Keratinocyte (primary cell): ENCODE data around the gene MARCHF3. TPM values are rescaled to one million over a fixed set of nuclear protein-coding genes. Genes with fewer than 3 reads are reported as not detected.
A peak's percentile ranks its signal among the peaks of the same experiment; 100 is the strongest.

Experiments used
- DNase-seq: peaks from one replicate; pipeline ENCODE4 v3.0.0-alpha.2; 2011; ENCODE audit warnings: low read depth, missing footprints, low spot score
- FAIRE-seq: peaks from 2 replicates; lab custom pipeline; 2011; peaks lifted over from hg19 to GRCh38; lab: Jason Lieb, UNC
- H2AFZ ChIP-seq: 2 replicates; pipeline ENCODE4 v1.6.0; 2012; ENCODE audit warnings: low read length, control low read depth, inconsistent platforms; ENCODE audit not compliant: control insufficient read depth
- H3K27ac ChIP-seq: 2 replicates; pipeline ENCODE4 v1.5.1; 2011; ENCODE audit warnings: low read length; ENCODE audit not compliant: control insufficient read depth, insufficient read depth
- H3K27me3 ChIP-seq: 3 replicates; pipeline ENCODE4 v1.6.0; 2011; ENCODE audit warnings: low read length; ENCODE audit not compliant: control insufficient read depth, insufficient read depth; ENCODE audit errors: extremely low read depth
- H3K36me3 ChIP-seq, 2 experiments: 2 replicates in 1 of 2; 3 replicates in 1 of 2; pipeline ENCODE4 v1.5.1; 2011; ENCODE audit warnings: low read length in 2 of 2, mild to moderate bottlenecking in 1 of 2; ENCODE audit not compliant: control insufficient read depth in 2 of 2, insufficient read depth in 2 of 2; ENCODE audit errors: extremely low read depth in 1 of 2
- H3K4me1 ChIP-seq: 3 replicates; pipeline ENCODE4 v1.5.1; 2011; ENCODE audit warnings: low read length; ENCODE audit not compliant: control insufficient read depth, insufficient read depth; ENCODE audit errors: extremely low read depth
- H3K4me2 ChIP-seq: 3 replicates; pipeline ENCODE4 v1.6.0; 2011; ENCODE audit warnings: low read depth, low read length; ENCODE audit not compliant: control insufficient read depth, insufficient read depth; ENCODE audit errors: extremely low read depth
- H3K4me3 ChIP-seq, 3 experiments: fragments of 200-600 bp in 1 of 3; sonication (generic) in 1 of 3; 2 replicates in 2 of 3; 3 replicates in 1 of 3; pipeline ENCODE4 v1.5.1; 2011 to 2016; ENCODE audit warnings: low read length in 3 of 3, mild to moderate bottlenecking in 3 of 3, control low read depth in 2 of 3, inconsistent platforms in 1 of 3, low read depth in 1 of 3, mixed read lengths in 1 of 3, mixed run types in 1 of 3, moderate library complexity in 1 of 3; ENCODE audit not compliant: control insufficient read depth in 2 of 3, insufficient read depth in 2 of 3; ENCODE audit errors: extremely low read depth in 1 of 3
- H3K79me2 ChIP-seq: 2 replicates; pipeline ENCODE4 v1.6.0; 2012; ENCODE audit warnings: low read length; ENCODE audit not compliant: control insufficient read depth, insufficient read depth
- H3K9ac ChIP-seq: 3 replicates; pipeline ENCODE4 v1.6.0; 2011; ENCODE audit warnings: low read length; ENCODE audit not compliant: control insufficient read depth, insufficient read depth; ENCODE audit errors: extremely low read depth
- H3K9me1 ChIP-seq: 3 replicates; pipeline ENCODE4 v1.6.0; 2011; ENCODE audit warnings: low read length; ENCODE audit not compliant: control insufficient read depth, insufficient read depth; ENCODE audit errors: extremely low read depth
- H3K9me3 ChIP-seq: 2 replicates; pipeline ENCODE4 v1.5.1; 2012; ENCODE audit warnings: low read depth, low read length; ENCODE audit not compliant: control insufficient read depth
- H4K20me1 ChIP-seq: 3 replicates; pipeline ENCODE4 v1.6.0; 2011; ENCODE audit warnings: low read length; ENCODE audit not compliant: control insufficient read depth, insufficient read depth; ENCODE audit errors: extremely low read depth
- EZH2 ChIP-seq: IDR thresholded peaks from one replicate; pipeline ENCODE4 v1.6.1; 2012; ENCODE audit warnings: inconsistent platforms, mild to moderate bottlenecking, low read length, moderate library complexity
- dilution Hi-C: fragments of 300-500 bp; cut with MboI; formaldehyde crosslinking; loops from one replicate; pipeline ENCODE4 v1.7.0; 2020; ENCODE audit warnings: low sequenced_read_pairs; ENCODE audit not compliant: extremely low pct_ligation_motif_present
- polyA plus RNA-seq, 5 experiments: library from polyadenylated mRNA; depleted of rRNA in 3 of 5; stranded (reverse) in 3 of 5; stranded (forward) in 1 of 5; unstranded in 1 of 5; fragments of >200 nt; gene quantifications; 1 replicate in 1 of 5; 2 replicates in 3 of 5; 3 replicates in 1 of 5; pipeline versions ENCODE4 v1.2.1 to v1.2.3, GENCODE V29; 2011 to 2012; ENCODE audit warnings: missing spikeins in 2 of 5, low read depth in 1 of 5, low replicate concordance in 1 of 5
- TF ChIP-seq, protein P1 (sequence below), 3 experiments: IDR thresholded peaks in 1 of 3; conservative IDR thresholded peaks in 1 of 3; optimal IDR thresholded peaks in 1 of 3; 2 replicates in 2 of 3; 3 replicates in 1 of 3; pipeline versions ENCODE3 to v1.5.1; 2011; ENCODE audit warnings: low read length in 3 of 3, mild to moderate bottlenecking in 3 of 3, moderate library complexity in 2 of 3, control low read depth in 1 of 3, inconsistent platforms in 1 of 3; ENCODE audit not compliant: insufficient read depth in 2 of 3; ENCODE audit errors: extremely low read depth in 1 of 3

MARCHF3 gene
- polyA plus RNA-seq, 1 donor (not counting 4 experiments of a cell fraction or from before 2014, with no cell fraction given), result 0.45 TPM

DNA sequence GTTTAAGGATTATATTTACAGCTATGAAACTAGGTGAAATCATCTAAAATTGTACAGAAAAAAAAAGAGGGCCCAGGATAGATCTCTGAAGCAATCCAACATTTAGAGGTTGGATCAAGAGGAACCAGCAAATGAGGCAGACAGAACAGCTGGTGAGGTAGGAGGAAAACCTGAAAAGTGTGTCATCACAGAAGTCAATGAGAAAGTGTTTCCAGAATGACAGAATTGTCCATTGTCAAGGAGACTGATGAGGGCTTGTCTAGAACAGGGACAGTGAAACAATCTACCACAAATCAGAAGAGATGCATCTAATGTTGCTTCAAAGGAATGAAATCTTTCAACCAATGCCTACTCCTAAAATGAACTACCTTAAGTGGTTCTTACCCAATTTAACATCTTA is 36.4 kb upstream of the MARCHF3 start:
- Histone ChIP-seq H4K20me1 (no peaks in the 10 kb centered on the region), H3K4me1 (no peaks in the 10 kb centered on the region), H3K4me3 (no peak overlapping the region), H2AFZ (no peak overlapping the region), H3K27me3 (no peaks in the 10 kb centered on the region), H3K9me1 (no peaks in the 10 kb centered on the region), H3K4me2 (no peak overlapping the region), H3K79me2 (no peaks in the 10 kb centered on the region), H3K27ac (no peak overlapping the region), H3K36me3 (no peaks in the 10 kb centered on the region), H3K9me3 (no peaks in the 10 kb centered on the region), H3K9ac (no peak overlapping the region)
- DNase-seq, result no peak
- dilution Hi-C loops, result no loop called here
- no peak for TF ChIP-seq EZH2
- TF ChIP-seq, protein P1, sequence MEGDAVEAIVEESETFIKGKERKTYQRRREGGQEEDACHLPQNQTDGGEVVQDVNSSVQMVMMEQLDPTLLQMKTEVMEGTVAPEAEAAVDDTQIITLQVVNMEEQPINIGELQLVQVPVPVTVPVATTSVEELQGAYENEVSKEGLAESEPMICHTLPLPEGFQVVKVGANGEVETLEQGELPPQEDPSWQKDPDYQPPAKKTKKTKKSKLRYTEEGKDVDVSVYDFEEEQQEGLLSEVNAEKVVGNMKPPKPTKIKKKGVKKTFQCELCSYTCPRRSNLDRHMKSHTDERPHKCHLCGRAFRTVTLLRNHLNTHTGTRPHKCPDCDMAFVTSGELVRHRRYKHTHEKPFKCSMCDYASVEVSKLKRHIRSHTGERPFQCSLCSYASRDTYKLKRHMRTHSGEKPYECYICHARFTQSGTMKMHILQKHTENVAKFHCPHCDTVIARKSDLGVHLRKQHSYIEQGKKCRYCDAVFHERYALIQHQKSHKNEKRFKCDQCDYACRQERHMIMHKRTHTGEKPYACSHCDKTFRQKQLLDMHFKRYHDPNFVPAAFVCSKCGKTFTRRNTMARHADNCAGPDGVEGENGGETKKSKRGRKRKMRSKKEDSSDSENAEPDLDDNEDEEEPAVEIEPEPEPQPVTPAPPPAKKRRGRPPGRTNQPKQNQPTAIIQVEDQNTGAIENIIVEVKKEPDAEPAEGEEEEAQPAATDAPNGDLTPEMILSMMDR (optimal IDR thresholded peaks at IDR 0.05 in 1 of 3, IDR thresholded peaks at IDR 0.05 in 1 of 3, conservative IDR thresholded peaks at IDR 0.05 in 1 of 3; ENCODE audit: extremely low read depth in 1 of 3, insufficient read depth in 2 of 3, low read length in 3 of 3), result no peak
- peak; percentile 5 for FAIRE-seq

DNA sequence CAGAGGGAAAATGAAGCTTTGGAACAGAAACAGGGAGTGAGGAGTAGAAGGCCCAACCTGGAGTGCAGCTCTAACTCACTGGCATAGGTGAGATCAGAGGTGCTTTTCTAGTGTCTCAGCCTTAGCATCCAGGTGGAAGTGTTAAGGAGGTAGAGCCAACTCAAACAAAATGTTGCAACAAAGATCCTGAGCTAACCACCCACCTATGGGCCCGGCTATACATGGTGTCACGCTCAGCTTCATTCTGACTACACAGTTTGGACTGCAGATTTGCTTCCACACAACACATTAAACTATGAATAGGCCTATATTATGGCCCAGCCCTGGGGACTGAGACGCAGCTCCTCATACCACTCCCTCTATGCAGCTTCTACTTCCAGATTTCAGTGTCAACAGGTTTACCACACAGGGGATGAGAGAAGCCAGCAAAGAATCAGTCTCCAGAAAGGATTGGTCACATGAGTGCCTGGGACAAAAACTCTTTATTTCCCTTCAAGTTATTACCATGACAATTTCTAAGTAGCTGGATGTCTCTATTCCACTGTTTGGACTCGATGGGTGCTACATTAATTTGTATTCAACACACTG is 34.0 kb upstream of the MARCHF3 start:
- DNase-seq (no peak), FAIRE-seq (no peak)
- H3K79me2 ChIP-seq, result no peaks in the 10 kb centered on the region
- no peaks in the 10 kb centered on the region for H3K36me3 ChIP-seq
- no peaks in the 10 kb centered on the region for H3K9me3 ChIP-seq
- H3K4me1 ChIP-seq, result no peaks in the 10 kb centered on the region
- H3K27ac ChIP-seq, result no peak overlapping the region
- H2AFZ ChIP-seq, result no peak overlapping the region
- dilution Hi-C loops, result no loop called here
- no peaks in the 10 kb centered on the region for H3K27me3 ChIP-seq
- H3K9ac ChIP-seq, result no peak overlapping the region
- H3K4me2 ChIP-seq, result no peak overlapping the region
- no peaks in the 10 kb centered on the region for H4K20me1 ChIP-seq
- no peak for TF ChIP-seq EZH2
- TF ChIP-seq, protein P1 (optimal IDR thresholded peaks at IDR 0.05 in 1 of 3, IDR thresholded peaks at IDR 0.05 in 1 of 3, conservative IDR thresholded peaks at IDR 0.05 in 1 of 3; ENCODE audit: extremely low read depth in 1 of 3, insufficient read depth in 2 of 3, low read length in 3 of 3), result no peak
- no peak overlapping the region for H3K4me3 ChIP-seq
- H3K9me1 ChIP-seq, result no peaks in the 10 kb centered on the region
